ENCODE data around the gene MFNG.

GRCh38 chr22:37493979-37494378, 7.8 kb upstream of the MFNG start:
- no peak for TF ChIP-seq REST (IDR thresholded peaks at IDR 0.05; ENCODE audit: low read depth)
- no peak for TF ChIP-seq RAD21 (IDR thresholded peaks at IDR 0.05; ENCODE audit: low read depth)
- TF ChIP-seq JUND (IDR thresholded peaks at IDR 0.05) = no peak
- TF ChIP-seq CTCF (IDR thresholded peaks at IDR 0.05 in 2 of 3, conservative IDR thresholded peaks at IDR 0.05 in 1 of 3; ENCODE audit: borderline replicate concordance in 1 of 3, insufficient read depth in 1 of 3, low read depth in 2 of 3, low read length in 2 of 3) = no peak
- TF ChIP-seq YY1 (IDR thresholded peaks at IDR 0.05; ENCODE audit: extremely low read depth, insufficient replicate concordance, low read depth, low read length) = no peak
- TF ChIP-seq EZH2phosphoT487 (IDR thresholded peaks at IDR 0.05; ENCODE audit: borderline replicate concordance) = no peak
- no peak for TF ChIP-seq ZNF274 (IDR thresholded peaks at IDR 0.05; ENCODE audit: low read depth, low read length)
- no peak for TF ChIP-seq CEBPB (IDR thresholded peaks at IDR 0.05; ENCODE audit: low read depth)
- TF ChIP-seq POLR2A (IDR thresholded peaks at IDR 0.05; ENCODE audit: borderline replicate concordance, extremely low read depth, insufficient read depth, insufficient read length) = no peak
- no peak for TF ChIP-seq EGR1 (IDR thresholded peaks at IDR 0.05; ENCODE audit: low read depth)
- no peak for TF ChIP-seq POLR2AphosphoS5 (IDR thresholded peaks at IDR 0.05; ENCODE audit: low read depth, low read length)

Data from HCT116 (cell line).